ENCODE data around the gene ARHGAP27.
"Not testable (repeated sequence)": the region's sequence is repeated elsewhere in the genome, so short reads cannot be mapped to it uniquely, and the experiment has no call there.

Gene ARHGAP27

GRCh38 chr17:45346216-45347015, 86.3 kb downstream of the ARHGAP27 start:
- H3K4me3 ChIP-seq (ENCODE audit: low read depth, low read length), result no peak overlapping the region
- no peak for TF ChIP-seq CTCF (IDR thresholded peaks at IDR 0.05; ENCODE audit: control insufficient read depth, extremely low read depth, insufficient read depth)
- no peak for DNase-seq (ENCODE audit: low read depth)

- no peak for DNase-seq (ENCODE audit: low read depth)
- TF ChIP-seq CTCF (IDR thresholded peaks at IDR 0.05; ENCODE audit: control insufficient read depth, extremely low read depth, insufficient read depth), result no peak
- no peak overlapping the region for H3K4me3 ChIP-seq (ENCODE audit: low read depth, low read length)
Observed at GRCh38 chr17:45345554-45346215, 87.0 kb downstream of the ARHGAP27 start.

GRCh38 chr17:45345246-45345553, 87.5 kb downstream of the ARHGAP27 start:
- TF ChIP-seq CTCF (IDR thresholded peaks at IDR 0.05; ENCODE audit: control insufficient read depth, extremely low read depth, insufficient read depth), result no peak
- DNase-seq (ENCODE audit: low read depth), result no peak
- H3K4me3 ChIP-seq (ENCODE audit: low read depth, low read length), result no peak overlapping the region

GRCh38 chr17:45343967-45344664, 88.6 kb downstream of the ARHGAP27 start:
- not testable (repeated sequence) for DNase-seq (ENCODE audit: low read depth); H3K4me3 ChIP-seq (ENCODE audit: low read depth, low read length)

Measured in LNCaP clone FGC (cell line).